ENCODE results near the gene SAXO1. TPM values are rescaled to one million over a fixed set of nuclear protein-coding genes. Genes with fewer than 3 reads are reported as not detected.

The SAXO1 gene
- polyA plus RNA-seq, 5 donors, result 0.18 to 0.31 (median 0.22) TPM

DNA sequence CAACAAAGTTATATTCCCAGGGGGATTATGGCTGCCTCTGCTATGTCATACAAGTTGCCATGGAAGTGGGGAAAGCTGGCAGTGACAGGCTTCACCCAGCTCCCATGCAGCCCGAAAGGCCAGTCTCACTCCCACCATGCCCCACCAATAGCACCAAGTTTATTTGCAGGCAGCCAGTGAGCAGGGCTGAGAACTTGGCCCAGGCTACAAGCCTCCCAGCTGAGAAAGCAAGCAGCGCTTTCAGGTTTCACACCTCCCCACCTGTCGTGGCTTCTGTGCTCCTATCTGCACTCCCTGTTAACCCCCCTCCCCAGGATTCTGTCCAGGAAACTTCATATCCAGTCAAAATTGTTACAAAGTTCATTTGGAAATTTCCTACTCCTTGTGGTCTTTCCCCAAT, 155.0 kb downstream of the SAXO1 start:
- DNase-seq, result no peak

Other genes with a start within 250 kb of the SAXO1 start
- 100 to 1,000 TPM in 3 of 5 donors, 10 to 100 TPM in 2; 93.1 to 114 (median 102) TPM for gene RRAGA, start 16.2 kb upstream of the SAXO1 start, polyA plus RNA-seq (ENCODE audit: insufficient read depth in 1 of 5, insufficient read length in 5 of 5, low replicate concordance in 1 of 5)
- gene HAUS6, start 69.7 kb upstream of the SAXO1 start, polyA plus RNA-seq (ENCODE audit: insufficient read depth in 1 of 5, insufficient read length in 5 of 5, low replicate concordance in 1 of 5), result 10 to 100 TPM; 12.9 to 21.8 (median 19.5) TPM
- gene PLIN2, start 94.3 kb upstream of the SAXO1 start, polyA plus RNA-seq (ENCODE audit: insufficient read depth in 1 of 5, insufficient read length in 5 of 5, low replicate concordance in 1 of 5), result 10 to 100 TPM; 44.2 to 56.2 (median 49.6) TPM
- 10 to 100 TPM; 30.9 to 62.3 (median 51.9) TPM for gene DENND4C, start 197.5 kb upstream of the SAXO1 start, polyA plus RNA-seq (ENCODE audit: insufficient read depth in 1 of 5, insufficient read length in 5 of 5, low replicate concordance in 1 of 5)

Measured in right lung (tissue), 5 donors.